HL-60/S4 (cell line): ENCODE measurements around the gene ZNF25.
"Not testable (repeated sequence)": the region's sequence is repeated elsewhere in the genome, so short reads cannot be mapped to it uniquely, and the experiment has no call there.

Experiments
- in situ Hi-C: fragments of 300-500 bp; cut with MboI; formaldehyde crosslinking; loops from 2 replicates; pipeline ENCODE4 v1.14.3; 2022; ENCODE audit warnings: low sequenced_read_pairs

ZNF25 gene

DNA sequence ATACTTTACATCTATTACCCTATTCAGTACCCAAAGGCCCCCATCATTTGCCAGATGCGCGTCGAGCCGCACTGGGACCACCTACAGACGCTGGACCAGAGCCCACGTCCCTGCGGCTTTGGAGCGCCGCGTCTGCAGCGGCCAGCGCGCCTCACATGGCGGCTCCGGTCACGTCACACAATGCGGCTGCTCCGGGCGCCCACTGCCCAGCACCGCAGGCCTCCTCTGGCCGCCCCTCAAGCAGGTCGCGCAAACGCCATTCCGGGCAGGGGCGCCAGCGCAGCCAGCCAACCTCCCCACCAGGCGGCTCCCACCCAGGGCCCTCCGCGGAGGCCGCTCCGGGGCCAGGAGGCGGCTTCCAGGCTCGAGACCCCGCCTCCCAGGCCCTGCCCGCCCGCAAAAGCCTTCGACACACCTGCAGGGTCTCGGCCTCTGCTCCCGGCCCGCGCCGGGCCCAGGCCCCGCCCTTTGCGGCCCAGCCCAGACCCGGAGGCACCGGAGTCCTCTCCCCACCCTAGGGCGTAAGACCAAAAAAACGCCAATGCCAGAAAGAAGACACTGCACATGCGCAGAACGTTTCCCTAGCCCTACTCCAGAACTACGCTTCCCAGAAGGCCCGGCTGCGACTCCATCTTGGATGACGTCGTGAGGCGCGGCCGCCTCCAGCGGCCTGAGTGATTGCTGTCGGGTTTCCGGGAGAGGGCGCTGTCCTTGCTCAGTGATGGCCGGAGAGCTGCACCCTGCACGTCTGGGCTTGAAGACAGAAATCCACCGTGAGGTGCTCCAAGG lies at the start of gene ZNF25:
ZNF25 (minus strand) TSS at position 557 of the 789 bp plus-strand sequence. CDS start 4,925 bp downstream, outside the sequence.
- in situ Hi-C loops = no loop called here

DNA sequence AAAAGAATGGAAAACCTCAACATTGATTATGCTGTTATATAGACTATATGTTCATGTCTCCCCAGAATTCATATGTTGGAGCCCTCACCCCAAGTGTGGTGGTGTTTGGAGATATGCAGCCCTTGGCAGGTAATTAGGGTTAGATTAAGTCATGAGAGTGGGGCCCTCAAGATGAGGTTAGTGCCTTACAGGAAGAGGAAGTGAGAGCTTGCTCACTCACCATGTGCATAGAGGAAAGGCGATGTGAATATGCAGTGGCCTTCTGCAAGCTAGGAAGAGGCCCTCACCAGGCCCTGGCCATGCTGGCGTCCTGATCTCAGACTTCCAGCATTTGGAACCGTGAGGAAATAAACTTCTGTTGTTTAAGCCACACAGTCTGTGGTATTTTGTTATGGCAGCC lies 48.8 kb upstream of the ZNF25 start:
- in situ Hi-C loops = no loop called here

DNA sequence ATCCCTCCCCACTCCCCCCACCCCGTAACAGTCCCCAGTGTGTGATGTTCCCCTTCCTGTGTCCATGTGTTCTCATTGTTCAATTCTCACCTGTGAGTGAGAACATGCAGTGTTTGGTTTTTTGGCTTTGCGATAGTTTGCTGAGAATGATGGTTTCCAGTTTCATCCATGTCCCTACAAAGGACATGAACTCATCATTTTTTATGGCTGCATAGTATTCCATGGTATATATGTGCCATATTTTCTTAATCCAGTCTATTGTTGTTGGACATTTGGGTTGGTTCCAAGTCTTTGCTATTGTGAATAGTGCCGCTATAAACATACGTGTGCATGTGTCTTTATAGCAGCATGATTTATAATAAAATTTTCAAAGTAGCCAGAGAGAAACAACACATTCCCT lies 42.7 kb upstream of the ZNF25 start:
- in situ Hi-C loops = not testable (repeated sequence)

DNA sequence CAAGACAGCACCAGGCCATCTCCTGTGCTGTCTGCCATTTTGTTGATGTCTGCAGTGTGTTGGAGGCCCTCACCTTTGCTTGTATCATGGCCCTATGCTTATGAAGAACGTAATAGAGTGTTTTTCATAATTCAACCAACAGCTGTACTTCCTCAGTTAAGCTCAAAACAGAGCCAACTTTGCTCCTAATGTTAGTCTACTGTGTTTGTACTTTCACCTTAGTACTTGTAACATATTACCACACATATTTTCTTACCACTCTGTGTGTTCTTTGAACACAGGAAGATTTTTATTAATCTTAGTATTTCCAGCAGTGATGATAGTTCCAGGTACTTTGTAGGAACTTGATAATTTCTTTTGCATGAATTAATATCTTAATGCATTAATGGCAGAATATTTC lies 39.9 kb upstream of the ZNF25 start:
- in situ Hi-C loops = no loop called here

DNA sequence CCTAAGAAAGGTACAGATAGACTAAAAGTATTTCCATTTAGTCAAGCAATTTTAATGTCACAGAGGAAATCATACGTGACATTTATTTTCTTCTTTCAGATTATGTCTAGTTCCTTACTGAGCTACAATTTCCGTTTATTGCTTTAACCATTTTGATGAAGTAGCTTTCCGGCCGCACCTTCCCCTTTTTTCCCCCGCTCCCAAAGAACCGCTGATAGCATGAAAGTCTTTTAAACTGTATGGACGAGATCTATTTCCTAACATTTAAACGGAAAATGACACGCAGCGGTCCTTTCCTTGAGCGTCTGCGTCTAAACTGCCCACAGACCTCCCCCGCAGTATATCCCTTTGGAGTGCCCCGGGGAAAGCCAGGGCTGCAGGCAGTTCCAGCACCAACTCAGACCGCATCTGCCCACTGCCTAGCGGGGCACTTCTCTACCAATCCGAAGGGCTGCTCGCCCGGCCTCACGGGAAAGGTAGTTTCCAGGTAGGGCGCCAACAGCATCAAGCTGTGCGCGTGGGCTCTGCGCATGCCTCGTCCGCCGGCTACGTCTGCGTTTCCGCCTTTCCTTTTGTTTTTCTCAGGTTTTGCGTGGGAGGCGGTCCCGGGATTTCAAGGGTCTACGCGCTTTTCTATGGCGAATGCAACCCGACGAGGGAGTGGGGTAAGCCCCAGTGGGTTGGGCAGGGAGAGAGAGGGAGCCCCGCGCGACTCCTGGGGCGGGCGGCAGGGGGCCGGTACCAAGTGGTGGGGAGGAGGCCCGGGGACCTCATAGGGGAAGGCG lies 33.9 kb upstream of the ZNF25 start, which contains the start of gene ZNF33A:
ZNF33A (plus strand) TSS at position 557 of the 785 bp plus-strand sequence. CDS start 1,667 bp downstream, outside the sequence.
- in situ Hi-C loops = no loop called here

DNA sequence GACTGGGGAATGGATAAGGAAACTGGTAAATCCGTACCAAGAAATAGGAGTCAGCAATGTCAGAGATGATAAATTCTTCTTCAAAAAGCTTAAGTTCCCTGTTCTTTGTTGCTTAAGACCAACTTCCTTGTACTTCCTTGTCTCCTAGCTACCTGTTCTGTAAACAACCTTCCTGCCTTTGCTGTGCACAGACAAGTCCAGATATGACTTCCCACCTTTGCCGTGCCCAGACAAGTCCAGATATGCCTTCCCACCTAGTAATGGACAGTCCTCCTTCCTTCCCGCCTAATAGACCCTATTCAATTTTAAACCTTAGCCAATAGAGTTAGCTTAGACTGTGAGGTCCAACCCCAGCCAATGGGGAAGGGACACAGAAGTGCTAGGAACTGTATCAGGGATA lies 31.5 kb upstream of the ZNF25 start:
- in situ Hi-C loops = no loop called here

DNA sequence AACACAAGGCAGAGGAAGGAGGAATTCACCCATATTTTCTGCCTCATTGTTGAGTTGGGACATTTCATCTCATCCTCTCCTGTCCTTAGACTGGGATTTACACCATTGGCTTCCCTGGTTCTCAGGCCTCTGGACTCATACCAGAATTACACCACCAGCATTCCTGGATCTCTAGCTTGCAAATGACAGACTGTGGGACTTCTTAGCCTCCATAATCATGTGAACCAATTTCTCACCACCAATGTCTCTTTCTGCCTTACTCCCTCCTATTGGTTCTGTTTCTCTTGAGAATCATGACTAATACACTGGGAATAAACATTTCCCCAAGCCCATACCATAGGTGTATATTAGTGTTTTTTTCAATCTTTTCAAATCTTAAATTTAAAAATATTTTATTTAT lies 31.1 kb upstream of the ZNF25 start:
- in situ Hi-C loops = no loop called here

DNA sequence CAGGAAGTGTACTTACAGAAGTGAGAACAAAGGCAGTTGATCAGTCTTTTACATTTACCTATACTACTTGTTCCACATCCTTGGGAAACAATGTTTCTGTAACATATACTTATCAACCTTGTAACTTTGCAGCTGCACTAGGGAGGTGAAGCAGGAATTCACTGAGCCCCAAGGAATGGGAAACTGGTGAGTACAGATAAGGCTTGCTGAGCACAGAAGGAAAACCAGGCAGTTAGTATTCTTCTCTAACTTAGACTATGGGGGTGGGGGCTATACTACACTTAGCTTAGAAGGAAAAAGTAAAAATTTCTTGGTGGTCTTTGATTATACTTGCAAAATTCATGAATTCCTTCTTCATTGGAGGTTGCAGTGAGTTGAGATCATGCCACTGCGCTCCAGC lies 27.1 kb upstream of the ZNF25 start:
- in situ Hi-C loops = no loop called here

DNA sequence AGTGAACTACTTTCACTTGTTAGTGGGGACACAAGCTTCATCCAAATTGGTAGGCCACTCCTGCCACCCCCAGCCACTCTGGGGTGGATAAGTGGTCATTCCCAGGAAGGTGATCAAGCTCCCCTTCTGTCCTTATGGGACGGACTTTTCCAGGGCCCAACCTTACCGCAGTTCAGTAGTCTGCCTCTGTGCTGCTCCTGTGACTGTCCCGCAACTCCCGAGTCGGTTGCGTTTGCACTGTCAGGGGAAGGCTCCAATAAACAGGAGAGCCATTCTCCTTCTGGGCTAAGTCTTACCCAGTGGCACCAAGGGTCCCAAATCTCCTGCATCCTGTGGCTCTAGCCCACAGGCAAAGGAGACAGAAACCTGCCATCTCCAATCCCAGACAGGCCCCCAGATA lies 26.6 kb upstream of the ZNF25 start:
- in situ Hi-C loops = no loop called here

DNA sequence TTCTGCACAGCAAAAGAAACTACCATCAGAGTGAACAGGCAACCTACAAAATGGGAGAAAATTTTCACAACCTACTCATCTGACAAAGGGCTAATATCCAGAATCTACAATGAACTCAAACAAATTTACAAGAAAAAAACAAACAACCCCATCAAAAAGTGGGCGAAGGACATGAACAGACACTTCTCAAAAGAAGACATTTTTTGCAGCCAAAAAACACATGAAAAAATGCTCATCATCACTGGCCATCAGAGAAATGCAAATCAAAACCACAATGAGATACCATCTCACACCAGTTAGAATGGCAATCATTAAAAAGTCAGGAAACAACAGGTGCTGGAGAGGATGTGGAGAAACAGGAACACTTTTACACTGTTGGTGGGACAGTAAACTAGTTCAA lies 24.0 kb upstream of the ZNF25 start:
- in situ Hi-C loops = not testable (repeated sequence)

DNA sequence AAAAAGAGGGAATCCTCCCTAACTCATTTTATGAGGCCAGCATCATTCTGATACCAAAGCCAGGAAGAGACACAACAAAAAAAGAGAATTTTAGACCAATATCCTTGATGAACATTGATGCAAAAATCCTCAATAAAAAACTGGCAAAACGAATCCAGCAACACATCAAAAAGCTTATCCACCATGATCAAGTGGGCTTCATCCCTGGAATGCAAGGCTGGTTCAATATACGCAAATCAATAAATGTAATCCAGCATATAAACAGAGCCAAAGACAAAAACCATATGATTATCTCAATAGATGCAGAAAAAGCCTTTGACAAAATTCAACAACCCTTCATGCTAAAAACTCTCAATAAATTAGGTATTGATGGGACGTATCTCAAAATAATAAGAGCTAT lies 22.5 kb upstream of the ZNF25 start:
- in situ Hi-C loops = not testable (repeated sequence)

DNA sequence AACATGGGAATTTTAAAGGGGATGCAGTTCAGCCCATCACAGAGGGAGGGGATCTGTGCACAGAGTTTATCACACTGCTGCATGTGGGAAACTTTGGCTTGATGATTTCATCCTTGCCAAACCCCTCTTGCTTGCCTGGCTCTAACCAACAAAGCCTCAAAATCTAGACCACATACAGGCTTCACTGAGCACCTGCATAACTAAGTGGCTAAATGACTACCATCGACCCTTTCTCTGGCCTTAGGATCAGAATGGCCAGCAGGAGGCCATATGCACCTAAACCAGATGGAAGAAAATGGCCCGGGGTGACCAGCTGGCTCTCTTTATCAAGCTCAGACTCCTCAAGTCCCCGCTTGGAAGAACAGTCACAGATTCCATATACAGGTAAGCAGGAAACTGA lies 15.6 kb upstream of the ZNF25 start:
- in situ Hi-C loops = no loop called here

DNA sequence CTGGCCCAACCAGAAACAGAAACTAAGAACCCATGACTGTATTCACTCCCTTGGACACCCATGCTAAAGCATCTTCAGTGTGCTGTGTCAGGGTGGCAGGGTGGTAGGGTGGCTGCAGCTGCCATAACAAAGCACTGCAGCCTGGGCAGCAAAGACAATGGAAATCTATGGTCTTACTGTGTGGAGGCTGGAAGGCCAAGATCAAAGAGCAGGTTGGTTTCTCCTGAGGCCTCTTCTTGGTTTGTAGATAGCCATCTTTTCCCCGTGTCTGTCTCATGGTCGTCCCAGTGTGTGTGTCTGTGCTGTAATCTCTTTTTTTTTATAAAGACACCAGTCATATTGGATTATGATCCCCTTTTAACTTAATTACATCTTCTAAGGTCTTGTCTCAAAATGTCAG lies 15.2 kb upstream of the ZNF25 start:
- in situ Hi-C loops = no loop called here

DNA sequence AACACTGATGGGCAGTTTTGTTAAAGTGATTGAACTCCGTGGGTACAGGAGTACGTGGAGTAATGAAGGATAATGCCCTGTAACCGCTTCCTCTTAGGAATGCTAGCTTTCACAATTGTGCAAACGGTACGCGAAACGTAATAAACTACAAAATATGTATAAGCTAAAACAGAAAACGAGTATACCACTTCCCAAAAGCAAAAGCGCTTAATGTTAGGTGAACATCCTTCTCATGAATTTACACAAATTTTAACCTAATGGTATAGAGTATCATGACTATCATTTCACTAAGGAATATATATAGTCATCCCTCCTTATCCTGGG lies 395 bp upstream of the ZNF25 start:
- in situ Hi-C loops = no loop called here

DNA sequence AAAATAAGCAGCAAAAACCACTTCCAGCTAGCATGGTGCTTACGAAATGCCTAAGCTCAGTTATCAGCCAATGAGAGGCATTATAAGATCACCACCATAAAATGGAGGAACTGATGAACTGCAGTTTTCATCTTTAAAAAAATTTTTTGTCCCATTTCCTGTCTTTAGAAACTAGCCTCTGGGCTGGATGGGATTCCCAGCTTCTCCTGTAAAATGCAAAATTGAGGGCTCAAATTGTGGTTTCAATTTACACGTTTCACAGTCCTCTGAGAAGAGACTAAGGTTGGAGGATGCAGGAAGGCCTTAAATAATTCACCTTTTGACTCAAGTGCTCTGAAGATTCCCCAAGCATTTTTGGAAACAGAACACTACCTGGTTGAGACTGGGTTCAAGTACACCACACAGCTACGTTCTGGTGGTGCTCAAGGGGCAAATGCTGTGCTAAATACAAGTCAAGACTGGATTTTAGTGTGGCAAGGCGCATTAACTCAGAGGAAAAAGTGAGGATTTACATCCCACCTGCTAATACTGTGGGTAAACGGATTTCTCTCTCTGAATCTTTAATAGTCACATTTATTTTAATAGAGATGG lies 951 bp downstream of the ZNF25 start:
- in situ Hi-C loops = no loop called here

DNA sequence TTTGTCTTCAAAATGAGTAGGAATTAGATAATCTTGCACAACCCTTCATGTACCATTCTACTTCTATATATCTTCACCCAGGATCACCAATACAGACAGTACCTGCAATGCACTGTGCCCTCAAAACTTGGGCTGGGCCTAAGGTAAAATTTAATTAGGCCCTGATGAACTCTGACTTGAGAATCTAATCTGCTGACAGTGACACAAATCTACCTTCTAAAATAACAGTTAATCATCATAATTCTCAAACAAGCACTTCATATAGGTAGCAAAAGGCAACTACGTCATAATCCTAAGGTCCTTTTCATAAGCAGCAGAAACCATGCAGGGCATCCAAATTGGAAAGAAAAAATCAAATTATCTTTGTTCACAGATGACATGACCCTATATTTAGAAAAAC lies 4.1 kb downstream of the ZNF25 start:
- in situ Hi-C loops = no loop called here

DNA sequence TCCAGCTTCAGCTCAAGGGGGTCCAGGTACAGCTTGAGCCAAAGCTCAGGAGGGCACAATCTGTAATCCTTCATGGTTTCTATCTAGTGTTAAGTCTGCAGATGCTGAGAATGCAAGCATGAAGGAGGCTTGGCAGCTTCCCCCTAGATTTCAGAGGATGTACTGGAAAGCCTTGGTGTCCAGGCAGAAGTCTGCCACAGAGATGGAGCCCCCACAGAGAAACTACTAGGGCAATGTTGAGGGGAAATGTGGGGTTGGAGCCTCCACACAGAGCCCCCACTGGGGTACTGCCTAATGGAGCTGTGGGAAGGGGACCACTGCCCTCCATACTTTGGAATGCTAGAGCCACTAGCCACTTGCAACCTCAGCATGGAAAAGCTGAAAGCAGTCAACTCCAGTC lies 11.4 kb downstream of the ZNF25 start:
- in situ Hi-C loops = no loop called here

DNA sequence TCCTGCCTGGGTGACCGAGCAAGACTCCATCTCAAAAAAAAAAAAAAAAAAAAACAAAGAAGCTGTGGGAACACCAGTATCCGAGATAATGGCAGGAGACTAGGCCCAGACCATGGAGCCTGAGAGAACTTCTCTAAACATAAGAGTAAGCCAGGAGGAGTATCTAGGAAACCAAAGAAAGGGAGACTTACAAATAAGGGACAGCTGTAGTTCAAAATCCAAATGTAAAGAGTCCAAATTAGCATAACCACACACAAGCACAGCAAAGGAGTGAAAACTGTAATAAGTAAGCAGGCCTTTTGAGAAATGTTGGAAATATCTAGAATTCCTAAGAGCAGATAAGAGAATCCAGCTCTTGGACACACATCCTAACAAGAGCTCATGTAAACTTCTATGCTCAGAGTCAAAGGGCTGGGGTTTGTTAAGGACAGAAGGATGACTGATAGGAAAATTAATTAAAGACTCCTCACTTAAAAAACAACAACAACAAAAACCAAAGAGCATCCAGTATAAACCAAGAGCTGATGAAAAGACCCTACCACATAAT lies 15.8 kb downstream of the ZNF25 start:
- in situ Hi-C loops = no loop called here

DNA sequence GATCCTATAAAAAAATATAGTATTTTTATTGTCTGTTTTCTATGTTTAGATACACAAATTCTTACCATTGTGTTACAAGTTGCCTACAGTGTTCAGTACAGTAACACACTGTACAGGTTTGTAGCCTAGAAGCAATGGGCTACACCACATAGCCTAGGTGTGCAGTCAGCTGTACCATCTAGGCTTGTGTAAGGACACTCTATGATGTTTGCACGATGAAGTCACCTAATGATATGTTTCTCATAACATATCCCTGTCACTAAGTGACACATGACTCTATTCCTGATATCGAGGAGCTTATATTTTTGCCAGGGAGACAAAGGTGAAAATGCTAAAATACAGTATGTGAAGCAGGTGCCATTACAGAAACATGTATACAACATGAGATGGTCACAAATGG lies 18.6 kb downstream of the ZNF25 start:
- in situ Hi-C loops = no loop called here

DNA sequence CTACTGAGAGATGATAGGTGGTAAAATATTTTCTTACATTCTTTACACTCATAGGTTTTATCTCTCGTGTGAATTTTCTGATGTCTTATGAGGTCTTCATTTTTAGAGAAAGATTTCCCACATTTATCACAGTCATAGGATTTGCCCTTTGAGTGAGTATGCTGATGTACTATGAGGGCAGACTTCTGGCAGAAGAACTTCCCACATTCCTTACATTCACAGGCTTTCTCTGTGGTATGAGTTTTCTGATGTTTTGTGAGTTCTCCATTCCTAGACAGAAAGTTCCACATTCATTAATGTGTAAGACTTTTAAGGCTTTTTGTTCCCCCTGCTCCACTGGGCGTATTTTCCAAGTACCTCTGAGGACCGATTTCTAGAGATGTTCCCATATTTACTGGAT lies 23.5 kb downstream of the ZNF25 start:
- in situ Hi-C loops = no loop called here

DNA sequence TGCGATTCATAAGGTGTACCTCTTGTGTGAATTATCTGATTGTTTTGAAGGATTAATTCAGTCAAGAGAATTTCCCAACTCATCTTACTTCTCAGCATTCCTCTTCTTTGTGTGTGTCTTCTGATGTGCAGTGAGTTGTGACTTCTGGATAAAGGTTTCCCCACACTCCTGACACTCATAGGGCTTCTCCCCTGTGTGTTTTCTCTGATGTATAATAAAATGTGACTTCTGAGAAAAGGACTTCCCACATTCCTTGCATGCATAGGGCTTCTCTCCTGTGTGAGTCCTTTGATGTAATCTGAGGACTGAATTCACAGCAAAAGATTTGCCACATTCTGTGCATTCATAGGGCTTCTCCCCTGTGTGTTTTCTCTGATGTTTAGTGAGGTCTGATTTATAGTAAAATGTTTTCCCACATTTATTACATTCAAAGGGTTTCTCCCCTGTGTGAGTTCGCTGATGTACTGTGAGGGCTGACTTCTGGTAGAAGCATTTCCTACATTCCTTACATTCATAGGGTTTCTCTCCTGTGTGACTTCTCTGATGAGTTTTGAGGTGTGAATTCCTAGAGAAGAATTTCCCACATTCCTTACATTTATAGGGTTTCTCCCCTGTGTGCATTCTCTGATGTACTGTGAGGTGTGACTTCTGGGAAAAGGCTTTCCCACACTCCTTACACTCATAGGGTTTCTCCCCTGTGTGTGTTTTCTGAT lies 24.2 kb downstream of the ZNF25 start:
- in situ Hi-C loops = no loop called here
